ENCODE data around the gene PRAMEF12. TPM values are rescaled to one million over a fixed set of nuclear protein-coding genes. Genes with fewer than 3 reads are reported as not detected.

PRAMEF12 gene
- total RNA-seq, 2 donors from 2014 or later = not detected

DNA sequence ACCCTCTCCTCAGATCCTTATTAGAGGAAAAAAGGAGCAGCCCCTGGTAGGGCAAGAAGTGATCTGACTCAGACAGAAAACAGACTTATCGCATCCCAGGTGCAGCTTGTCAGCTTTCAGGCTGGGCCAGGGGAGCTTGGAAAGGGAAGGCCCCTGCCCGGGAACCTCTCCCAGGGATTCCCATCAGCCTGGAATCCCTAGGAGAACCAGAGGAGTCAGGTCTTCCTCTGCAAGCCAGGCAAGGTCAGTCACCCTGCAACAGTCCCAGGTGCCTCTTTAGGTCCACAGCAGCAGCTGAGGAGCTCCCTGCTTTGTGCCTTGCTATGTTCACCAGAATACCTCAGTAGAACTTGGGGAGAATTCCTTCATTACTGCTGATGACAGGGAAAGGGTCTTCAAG is 2.9 kb upstream of the PRAMEF12 start:
- Mint-ChIP-seq H3K36me3 (ENCODE audit: low read depth) (no peaks in the 10 kb centered on the region), H3K27ac (no peak overlapping the region), H3K4me1 (no peaks in the 10 kb centered on the region), H3K4me3 (no peak overlapping the region), H3K27me3 (ENCODE audit: insufficient read depth) (peaks cover 3% of the 10 kb centered on the region), H3K9me3 (no peaks in the 10 kb centered on the region)
- H3K27ac ChIP-seq (ENCODE audit: low read depth, low read length) = no peak overlapping the region
- no peak overlapping the region for H3K9ac ChIP-seq (ENCODE audit: extremely low read depth, low read length, poor library complexity, severe bottlenecking)
- H3K9me3 ChIP-seq (ENCODE audit: control insufficient read depth, low read length) = no peaks in the 10 kb centered on the region
- H3K27me3 ChIP-seq (ENCODE audit: control insufficient read depth, insufficient read depth, low read length, poor library complexity, severe bottlenecking) = no peaks in the 10 kb centered on the region
- TF ChIP-seq, protein P1, sequence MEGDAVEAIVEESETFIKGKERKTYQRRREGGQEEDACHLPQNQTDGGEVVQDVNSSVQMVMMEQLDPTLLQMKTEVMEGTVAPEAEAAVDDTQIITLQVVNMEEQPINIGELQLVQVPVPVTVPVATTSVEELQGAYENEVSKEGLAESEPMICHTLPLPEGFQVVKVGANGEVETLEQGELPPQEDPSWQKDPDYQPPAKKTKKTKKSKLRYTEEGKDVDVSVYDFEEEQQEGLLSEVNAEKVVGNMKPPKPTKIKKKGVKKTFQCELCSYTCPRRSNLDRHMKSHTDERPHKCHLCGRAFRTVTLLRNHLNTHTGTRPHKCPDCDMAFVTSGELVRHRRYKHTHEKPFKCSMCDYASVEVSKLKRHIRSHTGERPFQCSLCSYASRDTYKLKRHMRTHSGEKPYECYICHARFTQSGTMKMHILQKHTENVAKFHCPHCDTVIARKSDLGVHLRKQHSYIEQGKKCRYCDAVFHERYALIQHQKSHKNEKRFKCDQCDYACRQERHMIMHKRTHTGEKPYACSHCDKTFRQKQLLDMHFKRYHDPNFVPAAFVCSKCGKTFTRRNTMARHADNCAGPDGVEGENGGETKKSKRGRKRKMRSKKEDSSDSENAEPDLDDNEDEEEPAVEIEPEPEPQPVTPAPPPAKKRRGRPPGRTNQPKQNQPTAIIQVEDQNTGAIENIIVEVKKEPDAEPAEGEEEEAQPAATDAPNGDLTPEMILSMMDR (conservative IDR thresholded peaks at IDR 0.05) = no peak
- H3K36me3 ChIP-seq (ENCODE audit: control insufficient read depth, insufficient read depth, low read length) = no peaks in the 10 kb centered on the region
- WGBS, 2 experiments (ENCODE audit: insufficient coverage in 1 of 2, insufficient read length in 1 of 2) = 85 to 100% methylated on average over 1 to 2 of the region's 2 CpGs
- no peaks in the 10 kb centered on the region for H3K4me1 ChIP-seq (ENCODE audit: control insufficient read depth, insufficient read depth, low read length)
- no peak overlapping the region for H3K4me3 ChIP-seq (ENCODE audit: low read length)
- DNase-seq = no peak

DNA sequence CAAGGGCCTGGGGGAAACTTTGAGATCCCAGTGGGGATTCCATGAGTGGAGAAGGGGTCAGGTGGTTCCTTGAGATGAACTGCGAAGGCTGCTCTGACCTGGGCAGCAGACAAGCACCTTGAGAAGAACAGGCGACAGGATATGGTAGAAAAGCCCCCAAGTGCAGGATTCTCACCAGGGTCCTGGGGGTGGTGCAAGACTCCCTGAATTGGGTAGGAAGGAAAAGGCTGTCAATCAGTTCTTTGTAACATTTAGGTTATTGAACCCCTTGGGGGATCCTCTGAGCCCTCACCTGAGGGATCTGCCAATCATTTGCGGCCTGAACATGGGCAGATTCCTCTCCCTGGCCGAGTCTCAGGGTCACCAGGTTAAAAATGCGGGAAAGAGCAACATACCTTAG is 2.4 kb upstream of the PRAMEF12 start:
- Histone ChIP-seq H3K36me3 (ENCODE audit: control insufficient read depth, insufficient read depth, low read length) (no peaks in the 10 kb centered on the region), H3K9me3 (ENCODE audit: control insufficient read depth, low read length) (no peaks in the 10 kb centered on the region), H3K27me3 (ENCODE audit: control insufficient read depth, insufficient read depth, low read length, poor library complexity, severe bottlenecking) (no peaks in the 10 kb centered on the region), H3K4me1 (ENCODE audit: control insufficient read depth, insufficient read depth, low read length) (no peaks in the 10 kb centered on the region), H3K9ac (ENCODE audit: extremely low read depth, low read length, poor library complexity, severe bottlenecking) (no peak overlapping the region), H3K27ac (ENCODE audit: low read depth, low read length) (no peak overlapping the region), H3K4me3 (ENCODE audit: low read length) (no peak overlapping the region)
- Mint-ChIP-seq H3K4me3 (no peak overlapping the region), H3K4me1 (no peaks in the 10 kb centered on the region), H3K36me3 (ENCODE audit: low read depth) (no peaks in the 10 kb centered on the region), H3K27ac (no peak overlapping the region), H3K27me3 (ENCODE audit: insufficient read depth) (peaks cover 7% of the 10 kb centered on the region), H3K9me3 (no peaks in the 10 kb centered on the region)
- TF ChIP-seq, protein P1 (conservative IDR thresholded peaks at IDR 0.05) = no peak
- DNase-seq = no peak
- WGBS, 2 experiments (ENCODE audit: insufficient coverage in 1 of 2, insufficient read length in 1 of 2) = 81 to 94% methylated on average over 4 to 5 of the region's 5 CpGs

DNA sequence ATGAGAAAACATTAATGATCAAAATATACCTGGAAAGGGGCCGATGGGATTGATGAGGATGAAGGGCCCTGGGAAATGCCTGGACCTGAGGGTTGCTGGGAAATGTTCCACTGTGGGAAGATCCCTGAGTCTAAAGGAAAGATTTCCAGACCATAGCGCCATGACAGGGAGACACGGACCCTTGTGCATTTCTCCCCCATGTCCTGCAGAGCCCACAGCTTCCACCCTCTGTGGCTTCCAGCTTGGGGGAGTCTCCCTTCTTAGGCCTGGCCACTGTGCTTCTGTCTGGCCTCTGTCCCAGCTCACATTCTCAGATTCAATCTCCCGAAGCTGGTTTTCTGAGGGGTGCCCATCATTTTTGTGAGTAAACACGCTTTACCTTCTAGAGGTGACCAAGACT is 1.0 kb upstream of the PRAMEF12 start:
- Mint-ChIP-seq H3K27me3 (ENCODE audit: insufficient read depth) (peaks cover 7% of the 10 kb centered on the region), H3K27ac (no peak overlapping the region), H3K9me3 (no peaks in the 10 kb centered on the region), H3K4me1 (no peaks in the 10 kb centered on the region), H3K4me3 (no peak overlapping the region), H3K36me3 (ENCODE audit: low read depth) (no peaks in the 10 kb centered on the region)
- no peak overlapping the region for H3K9ac ChIP-seq (ENCODE audit: extremely low read depth, low read length, poor library complexity, severe bottlenecking)
- no peak for DNase-seq
- no peaks in the 10 kb centered on the region for H3K36me3 ChIP-seq (ENCODE audit: control insufficient read depth, insufficient read depth, low read length)
- no peaks in the 10 kb centered on the region for H3K27me3 ChIP-seq (ENCODE audit: control insufficient read depth, insufficient read depth, low read length, poor library complexity, severe bottlenecking)
- H3K4me1 ChIP-seq (ENCODE audit: control insufficient read depth, insufficient read depth, low read length) = no peaks in the 10 kb centered on the region
- TF ChIP-seq, protein P1 (conservative IDR thresholded peaks at IDR 0.05) = no peak
- H3K4me3 ChIP-seq (ENCODE audit: low read length) = no peak overlapping the region
- 86 to 89% methylated on average over 2 to 5 of the region's 5 CpGs for WGBS, 2 experiments (ENCODE audit: insufficient coverage in 1 of 2, insufficient read length in 1 of 2)
- H3K9me3 ChIP-seq (ENCODE audit: control insufficient read depth, low read length) = no peaks in the 10 kb centered on the region
- H3K27ac ChIP-seq (ENCODE audit: low read depth, low read length) = no peak overlapping the region

Data from endodermal cell (in vitro differentiated cells).